ENCODE measurements around the gene PPT2.

The PPT2 gene

DNA sequence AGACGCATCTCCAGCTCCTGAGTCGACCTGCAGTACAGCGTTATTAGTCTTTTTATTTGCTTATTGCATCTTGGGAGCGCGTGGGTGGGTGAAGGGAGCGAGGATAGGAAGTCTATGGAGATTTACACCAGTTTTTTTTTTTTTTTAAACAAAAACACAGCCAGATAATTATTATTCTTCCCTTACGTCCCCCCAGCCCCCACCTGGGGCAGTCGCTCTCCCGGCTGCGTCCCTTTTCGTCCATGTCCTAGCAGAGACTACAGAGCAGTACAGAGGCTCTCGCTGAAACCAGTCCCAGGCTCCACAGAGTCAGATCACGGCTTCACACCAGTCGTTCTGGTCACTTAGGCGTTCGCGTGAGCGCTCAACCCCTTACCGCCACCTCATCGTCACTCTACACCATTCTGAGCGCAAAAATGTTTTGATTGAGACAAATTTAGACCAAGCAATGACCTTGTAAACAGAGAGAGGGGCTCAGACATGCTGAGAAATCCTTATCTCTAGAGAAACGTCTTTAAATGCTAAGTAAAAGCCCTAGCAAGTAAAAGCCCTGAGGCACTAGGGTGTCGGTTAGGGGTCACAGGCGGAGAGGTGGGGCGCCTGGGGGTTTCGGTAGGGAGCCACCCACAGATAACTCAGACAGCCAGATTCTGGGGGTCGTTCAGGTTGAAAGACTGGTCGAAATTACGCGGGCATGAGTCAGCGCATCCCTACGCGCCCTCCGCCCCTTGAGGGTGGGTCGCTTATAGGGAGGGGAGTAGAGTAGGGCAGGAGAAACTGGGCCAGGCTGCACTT lies 975 bp upstream of the PPT2 start:
- DNase-seq: no peak

DNA sequence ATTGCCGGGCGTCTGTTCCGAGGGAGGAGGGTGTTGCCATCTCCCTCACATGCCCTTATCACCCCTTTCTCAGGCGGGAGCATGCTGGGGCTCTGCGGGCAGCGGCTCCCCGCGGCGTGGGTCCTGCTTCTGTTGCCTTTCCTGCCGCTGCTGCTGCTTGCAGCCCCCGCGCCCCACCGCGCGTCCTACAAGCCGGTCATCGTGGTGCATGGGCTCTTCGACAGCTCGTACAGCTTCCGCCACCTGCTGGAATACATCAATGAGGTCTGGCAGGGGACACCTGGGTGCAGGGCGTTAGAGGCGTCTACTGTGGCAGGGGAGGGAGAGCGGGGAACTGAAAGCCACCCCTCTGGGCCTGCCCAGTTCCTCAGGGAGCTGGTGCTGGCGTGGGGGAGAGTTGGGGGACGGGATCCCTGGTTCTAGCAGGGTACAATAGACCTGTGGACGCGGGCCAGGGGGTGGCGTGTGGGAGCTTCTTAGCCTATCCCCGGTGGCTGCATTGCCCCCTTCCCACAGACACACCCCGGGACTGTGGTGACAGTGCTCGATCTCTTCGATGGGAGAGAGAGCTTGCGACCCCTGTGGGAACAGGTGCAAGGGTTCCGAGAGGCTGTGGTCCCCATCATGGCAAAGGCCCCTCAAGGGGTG lies 697 bp downstream of the PPT2 start:
- DNase-seq: peak; percentile 60

DNA sequence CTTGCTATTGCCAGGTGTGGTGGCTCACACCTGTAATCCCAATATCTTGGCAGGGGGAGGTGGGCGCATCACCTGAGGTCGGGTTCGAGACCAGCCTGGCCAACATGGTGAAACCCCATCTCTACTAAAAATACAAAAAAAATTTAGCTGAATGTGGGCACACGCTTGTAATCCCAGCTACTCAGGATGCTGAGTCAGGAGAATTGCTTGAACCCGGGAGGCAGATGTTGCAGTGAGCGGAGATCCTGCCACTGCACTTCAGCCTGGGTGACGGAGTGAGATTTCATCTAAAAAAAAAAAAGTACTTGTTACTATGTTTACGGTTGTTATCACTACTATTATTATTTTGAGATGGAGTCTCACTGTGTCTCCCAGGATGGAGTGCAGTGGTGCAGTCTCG lies 3.0 kb downstream of the PPT2 start:
- no peak for DNase-seq

DNA sequence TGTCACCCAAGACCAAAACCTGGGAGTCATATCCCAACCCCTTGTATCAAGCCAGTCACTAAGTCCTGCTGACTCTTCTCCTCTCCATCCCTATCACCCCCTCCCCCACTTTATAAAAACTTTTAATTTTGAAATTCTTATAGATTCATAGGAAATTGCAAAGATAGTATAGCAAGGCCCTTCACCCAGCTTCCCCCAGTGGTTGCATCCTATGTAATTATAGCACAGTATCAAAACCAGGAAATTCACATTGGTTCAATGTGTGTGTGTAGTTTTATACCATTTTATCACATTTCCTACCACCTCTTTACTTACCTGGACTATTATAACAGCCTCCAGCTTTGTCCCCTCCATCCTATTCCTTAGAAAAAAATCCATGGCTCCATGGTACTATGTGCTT lies 4.1 kb downstream of the PPT2 start:
- no peak for DNase-seq

DNA sequence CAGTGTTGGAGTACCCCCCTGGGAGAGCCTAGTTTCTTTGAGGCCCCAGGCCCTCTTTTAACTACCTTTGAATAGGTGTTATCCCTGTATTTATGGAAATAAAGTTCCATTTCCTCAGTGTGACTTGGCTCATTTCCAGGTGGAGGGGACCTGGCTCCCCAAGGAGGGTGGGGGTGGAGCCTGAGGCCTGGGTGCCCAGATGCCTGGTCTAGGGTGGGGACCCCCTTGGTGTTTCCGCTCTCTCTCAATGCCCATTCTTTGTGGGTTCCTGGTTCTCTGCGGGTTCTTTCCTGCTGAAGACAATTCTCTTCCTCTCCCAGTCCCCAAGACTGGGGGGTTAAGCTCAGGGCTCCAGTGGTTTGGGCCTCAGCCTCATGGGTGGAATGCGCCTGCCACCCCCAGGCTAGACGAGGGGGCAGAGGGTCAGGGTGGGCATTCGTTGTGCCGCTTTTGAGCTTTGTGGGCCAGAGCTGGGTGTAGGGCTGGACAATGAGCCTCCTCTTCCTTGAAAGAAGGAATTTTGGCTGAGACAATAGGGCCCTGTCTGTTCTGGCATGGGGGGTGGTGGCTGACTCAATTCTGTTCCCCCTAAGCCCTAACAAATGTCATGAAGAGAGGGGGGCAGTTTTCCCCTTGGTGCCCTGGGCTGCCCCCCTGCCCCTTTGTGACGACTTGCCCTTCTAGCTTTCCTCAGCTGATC lies 9.8 kb downstream of the PPT2 start:
- no peak for DNase-seq

DNA sequence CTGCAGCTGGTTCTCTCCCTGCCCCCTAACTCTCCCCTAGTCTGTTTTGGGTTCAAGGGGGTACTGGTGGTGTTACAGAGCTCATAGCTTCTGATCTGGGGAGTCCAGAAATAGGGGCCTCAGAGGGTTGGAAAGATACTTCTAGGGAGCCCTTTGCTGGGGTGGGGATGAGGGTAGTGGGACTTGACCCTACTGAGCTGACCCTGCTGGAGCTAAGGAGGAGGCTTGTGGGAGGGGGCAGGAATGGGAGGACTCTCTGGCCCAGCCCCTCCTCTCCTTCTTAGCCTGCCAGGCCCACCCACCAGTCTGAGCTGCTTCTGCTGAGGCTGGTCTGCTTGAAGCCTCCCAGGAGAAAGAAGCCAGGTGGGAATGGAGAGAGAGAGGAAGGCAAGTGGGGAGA lies 10.4 kb downstream of the PPT2 start, which contains the start of gene EGFL8:
EGFL8 (plus strand) TSS at position 301 of the 400 bp plus-strand sequence. CDS start 1,571 bp downstream, outside the sequence.
- DNase-seq: no peak

DNA sequence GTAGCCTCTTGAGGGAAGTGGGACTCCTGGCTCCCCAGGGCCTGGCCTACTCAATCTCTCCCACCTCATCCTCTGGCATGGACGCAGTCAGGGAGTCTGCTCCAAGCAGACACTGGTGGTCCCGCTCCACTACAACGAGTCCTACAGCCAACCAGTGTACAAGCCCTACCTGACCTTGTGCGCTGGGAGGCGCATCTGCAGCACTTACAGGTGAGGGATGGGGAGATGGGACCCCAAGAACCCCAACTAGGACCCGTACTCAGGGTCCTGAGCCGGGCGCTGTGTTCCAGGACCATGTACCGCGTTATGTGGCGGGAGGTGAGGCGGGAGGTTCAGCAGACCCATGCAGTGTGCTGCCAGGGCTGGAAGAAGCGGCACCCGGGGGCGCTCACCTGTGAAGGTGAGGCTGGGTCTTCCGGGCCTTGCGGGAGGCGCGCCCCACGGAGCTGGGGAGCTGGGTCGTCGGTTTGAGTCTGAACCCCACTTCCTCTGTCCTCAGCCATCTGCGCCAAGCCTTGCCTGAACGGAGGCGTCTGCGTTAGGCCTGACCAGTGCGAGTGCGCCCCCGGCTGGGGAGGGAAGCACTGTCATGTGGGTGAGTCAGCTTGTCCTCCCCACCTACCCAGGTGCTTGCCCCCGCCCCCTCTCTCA lies 12.6 kb downstream of the PPT2 start:
- DNase-seq: no peak

DNA sequence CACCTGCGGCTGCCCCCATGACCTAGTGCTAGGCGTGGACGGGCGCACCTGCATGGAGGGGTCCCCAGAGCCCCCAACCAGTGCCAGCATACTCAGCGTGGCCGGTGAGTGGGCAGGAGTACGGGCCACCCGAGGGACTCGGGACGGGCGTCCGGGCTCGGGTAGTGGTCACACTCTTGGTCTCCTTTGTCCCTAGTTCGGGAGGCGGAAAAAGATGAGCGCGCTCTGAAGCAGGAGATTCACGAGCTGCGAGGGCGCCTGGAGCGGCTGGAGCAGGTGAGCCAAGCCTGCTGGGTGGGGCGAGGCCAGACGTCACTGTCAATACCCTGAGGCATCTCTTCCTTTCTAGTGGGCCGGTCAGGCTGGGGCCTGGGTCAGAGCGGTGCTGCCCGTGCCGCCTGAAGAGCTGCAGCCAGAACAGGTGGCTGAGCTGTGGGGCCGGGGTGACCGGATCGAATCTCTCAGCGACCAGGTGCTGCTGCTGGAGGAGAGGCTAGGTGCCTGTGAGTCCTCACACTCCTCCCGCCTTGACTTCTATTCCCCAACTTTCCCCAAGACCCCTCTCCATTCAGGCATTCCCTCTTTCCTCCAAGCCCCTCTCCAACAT lies 13.3 kb downstream of the PPT2 start:
- no peak for DNase-seq

DNA sequence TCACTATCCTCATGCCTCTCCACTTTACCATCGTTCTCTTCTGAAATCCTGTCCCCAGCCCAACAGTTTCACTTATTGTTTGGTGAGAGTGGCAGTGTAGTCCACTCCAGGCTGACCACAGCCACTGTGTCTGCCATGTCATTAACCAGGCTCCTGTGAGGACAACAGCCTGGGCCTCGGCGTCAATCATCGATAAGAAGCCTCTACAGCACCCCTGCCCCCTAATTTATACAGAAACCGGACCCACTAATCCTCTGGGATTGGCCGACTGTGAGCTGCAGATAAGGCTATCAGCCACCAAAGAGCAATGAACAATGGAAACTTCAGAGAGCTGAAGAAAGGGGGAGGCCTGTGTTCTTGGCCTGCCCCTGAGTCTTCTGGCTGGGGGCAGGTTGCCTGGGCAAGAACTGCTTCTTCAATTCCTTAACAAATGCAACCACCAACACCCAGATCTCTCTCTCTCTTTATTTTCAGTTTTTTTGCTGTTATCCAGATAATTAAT lies 13.9 kb downstream of the PPT2 start:
- DNase-seq: no peak

DNA sequence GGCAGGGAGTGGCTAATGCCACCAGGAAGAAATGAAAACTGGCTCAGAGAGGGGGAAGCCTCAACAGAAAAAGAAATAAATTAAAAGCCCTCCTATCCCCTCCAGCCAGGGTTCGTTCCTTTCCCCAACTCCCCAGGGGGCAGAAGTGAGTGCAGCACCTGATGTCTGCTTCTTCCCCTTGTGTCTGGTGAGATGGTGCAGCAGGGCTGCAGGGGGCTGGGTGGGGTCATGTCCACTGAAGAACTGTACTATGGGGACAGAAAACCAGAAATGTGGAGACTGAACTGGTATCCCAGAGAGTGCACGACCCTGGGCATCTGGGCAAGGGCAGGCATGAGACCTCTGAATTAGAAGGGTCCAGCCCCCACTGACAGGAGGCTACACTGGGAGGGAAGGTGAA lies 14.4 kb downstream of the PPT2 start:
- DNase-seq: no peak

DNA sequence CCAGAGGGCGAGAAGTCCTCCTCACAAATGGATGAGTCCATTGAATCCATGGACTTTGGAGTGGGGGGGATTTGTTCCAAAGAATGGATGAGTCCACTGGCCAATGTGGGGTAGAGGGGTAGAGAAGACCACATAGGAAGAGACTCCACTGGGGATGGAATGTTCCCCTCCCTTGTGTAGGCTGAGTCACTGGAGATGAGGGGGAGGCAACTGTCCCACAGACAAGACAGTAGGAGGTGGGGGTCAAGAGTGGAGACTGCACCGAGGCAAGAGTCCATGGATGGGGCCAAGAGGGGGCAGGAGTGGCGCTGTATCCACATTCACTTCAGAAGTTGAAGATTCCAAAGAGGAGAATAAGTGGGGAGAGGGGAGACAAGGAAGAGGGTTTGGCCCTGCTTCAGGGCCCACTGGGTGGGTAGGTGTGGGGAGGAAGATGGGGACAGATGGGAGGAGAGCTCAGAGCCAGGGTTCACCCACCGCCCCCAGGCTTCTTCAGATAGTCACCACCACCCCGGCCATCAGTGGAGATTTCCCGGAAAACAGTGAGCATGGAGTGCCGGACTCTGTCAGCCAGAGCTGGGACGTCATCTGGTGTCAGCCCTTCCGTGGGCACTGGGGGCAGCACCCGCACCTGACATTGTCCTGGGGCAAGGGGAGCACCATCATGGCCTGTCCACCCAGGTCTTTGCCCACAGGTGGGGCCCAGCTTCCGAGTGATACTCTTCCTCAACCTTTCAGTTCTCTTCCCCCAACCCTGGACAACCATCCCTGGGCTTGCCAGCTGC lies 15.1 kb downstream of the PPT2 start:
- no peak for DNase-seq

DNA sequence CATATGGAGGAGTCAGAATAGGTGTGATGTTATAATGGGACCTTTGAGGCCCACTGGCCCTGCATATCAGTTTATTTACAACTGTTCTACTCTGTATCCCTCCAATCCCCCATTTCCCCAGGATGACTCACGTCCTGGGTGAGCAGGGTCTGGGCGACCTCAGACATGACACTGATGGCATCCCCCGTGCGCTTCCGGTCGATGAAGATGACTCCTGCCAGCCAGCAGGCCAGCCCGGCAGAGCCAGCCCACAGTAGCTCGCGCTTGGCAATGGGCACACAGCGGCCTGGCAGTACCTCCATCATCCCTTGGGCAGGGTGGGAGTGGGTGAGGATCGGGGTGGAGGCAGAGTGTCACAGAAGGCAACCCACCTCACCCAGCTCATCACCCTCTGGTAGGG lies 16.4 kb downstream of the PPT2 start:
- no peak for DNase-seq

DNA sequence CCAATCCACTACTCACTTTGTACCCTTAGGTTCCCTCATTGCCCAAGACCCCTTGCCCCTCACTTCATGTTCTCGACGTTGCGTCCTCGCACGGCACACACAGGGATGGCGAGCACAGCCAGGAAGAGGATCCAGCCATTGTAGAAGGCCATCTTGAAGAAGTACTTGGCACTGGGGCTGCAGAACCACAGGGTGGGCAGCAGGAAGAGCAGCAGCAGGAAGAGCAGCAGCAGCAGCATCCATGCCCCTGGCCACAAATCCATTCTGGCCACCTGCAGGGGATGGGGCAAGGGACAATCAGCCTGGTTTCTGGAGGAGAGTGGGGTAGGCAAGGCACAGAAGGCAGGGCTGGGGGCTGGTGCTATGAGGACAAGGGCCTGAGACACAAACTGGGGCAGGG lies 17.3 kb downstream of the PPT2 start:
- no peak for DNase-seq

DNA sequence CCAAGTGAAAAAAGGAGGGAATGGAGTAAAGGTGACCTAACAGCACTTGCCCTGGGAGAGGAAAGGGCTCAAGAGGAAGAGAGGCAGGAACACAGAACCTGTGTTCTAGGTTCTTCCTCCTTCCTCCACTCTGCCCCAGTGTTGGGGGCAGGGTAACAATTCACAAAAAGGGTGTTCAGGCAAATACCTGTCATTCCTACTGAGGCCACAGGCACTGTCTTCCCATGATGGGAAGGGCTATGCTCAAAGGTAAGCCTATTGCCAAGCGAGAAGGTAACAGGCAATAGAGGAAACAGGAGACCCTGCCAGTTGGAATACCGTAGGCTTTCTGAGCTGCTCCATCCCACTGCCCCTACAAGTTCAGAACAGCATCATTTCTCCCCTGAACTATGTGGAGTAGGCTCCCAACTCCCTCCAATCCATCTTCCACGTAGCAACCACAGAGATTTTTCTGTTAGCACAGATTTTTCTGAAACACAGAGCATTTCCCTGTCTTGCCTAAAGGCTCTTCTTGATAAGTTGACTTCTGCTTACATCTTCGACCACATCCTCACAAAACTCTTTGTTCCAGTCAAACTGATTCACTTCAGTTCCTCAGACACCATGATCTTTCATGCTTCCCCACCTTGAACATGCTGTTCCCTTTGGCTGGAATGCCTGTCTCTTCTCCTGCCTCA lies 19.2 kb downstream of the PPT2 start:
- no peak for DNase-seq

DNA sequence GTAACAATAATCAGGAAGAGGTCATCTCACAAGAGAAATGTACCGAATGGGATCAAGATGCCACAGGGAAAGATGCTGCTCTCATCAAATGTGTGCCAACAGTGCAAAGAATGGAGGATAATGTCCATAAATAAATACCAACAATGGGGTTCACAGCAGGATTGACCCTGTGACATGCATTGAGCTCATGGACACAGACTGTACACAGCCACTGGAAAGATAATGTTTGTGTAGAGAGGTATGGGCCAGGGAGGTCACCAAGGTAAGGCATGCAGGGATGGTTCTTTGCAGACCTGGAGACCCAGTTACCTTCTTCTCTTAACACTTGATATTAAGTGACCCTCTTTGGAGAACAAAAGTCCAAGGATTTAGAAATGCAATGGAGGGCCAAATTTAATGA lies 20.5 kb downstream of the PPT2 start:
- DNase-seq: no peak

DNA sequence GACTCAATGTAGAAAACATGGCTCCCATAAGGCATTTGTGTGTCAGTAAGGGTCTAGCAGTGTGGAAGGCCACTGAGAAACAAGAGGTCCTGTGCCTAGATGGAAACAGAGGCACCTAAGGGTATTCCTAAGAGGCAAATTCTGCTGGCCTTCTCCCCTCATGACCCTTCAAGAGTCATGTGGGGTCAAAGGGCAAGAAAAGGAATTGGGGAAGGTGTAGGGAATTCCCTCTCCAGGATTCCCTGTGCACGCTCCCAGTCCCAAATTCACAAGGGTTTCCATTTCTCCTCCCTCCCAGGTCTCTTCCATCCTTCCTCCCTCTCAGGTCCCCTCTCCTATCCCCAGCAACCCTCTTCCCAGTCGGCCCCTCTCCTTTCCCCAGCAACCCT lies 21.4 kb downstream of the PPT2 start:
- DNase-seq: no peak

DNA sequence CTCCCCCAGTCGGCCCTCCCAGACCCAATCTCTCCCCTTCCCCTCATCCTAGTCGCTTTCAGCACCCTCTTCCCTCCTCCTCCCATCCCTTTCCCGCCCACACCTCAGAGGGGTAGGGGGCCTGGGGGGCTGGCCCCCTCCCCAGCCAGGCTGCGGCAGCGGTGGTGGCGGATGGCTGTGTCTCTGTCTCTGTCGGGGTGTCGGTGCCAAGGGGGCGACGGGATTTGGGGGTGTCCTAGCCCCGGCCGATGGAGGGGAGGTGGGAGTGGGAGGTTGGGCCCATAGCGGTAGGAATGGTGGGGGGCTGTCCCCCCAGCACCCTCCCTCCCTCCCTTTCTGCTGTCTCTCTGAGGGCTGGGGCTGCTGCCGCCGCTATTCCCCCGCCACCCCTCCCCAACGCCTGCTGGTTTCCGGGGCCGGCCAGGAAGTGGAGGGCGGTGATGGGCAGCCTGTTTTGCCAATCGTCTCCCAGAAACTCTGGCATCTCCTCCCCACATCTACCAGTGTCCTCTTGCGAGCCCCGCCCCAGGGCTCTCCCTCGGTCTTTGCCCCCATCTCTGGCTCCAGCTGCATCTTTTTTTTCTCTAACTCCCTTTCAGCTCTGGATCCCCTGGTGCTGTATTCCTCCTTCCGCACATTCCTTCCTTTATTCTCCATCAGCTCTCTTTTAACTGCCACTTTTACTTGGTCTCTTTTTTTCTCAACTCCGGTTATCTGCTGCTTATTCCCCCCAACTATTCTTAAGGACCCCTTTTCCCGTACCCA lies 22.0 kb downstream of the PPT2 start, which contains the start of gene AGPAT1:
AGPAT1 (minus strand) TSS at position 374 of the 765 bp plus-strand sequence. CDS start 4,588 bp downstream, outside the sequence.
- peak; percentile 97 for DNase-seq

DNA sequence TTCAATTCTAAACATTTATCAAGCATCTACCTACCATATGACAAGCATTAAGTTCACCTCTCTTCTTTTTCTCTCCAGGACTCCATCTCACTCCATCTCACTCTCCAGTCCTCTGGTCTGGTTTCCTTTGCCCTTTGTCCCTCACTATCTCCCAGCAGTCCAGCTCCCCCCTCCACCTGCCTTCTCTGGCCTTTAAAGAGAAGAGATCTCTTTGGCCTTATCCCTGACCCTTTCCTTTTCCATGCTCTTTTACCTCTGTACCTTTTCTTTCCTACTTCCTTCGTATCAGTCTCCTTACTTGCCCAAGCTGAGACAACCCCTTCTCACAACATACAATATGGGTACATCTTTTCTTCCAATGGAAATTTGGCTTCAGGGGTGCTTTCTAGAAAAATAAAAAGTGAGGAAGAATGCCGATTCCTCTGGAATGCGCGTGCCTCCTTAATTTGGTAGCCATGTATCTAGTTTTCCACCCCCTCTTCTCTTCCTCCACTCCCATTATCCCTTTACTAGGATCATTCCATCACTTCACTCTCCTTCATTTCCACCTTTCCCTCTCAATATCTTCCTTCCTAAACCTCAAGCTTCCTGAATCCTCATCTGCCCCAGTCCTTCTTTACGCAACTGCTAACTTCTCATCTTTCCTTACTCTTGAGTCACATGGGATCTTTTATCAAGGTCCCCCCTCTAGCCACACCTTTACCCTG lies 22.7 kb downstream of the PPT2 start:
- DNase-seq: no peak

DNA sequence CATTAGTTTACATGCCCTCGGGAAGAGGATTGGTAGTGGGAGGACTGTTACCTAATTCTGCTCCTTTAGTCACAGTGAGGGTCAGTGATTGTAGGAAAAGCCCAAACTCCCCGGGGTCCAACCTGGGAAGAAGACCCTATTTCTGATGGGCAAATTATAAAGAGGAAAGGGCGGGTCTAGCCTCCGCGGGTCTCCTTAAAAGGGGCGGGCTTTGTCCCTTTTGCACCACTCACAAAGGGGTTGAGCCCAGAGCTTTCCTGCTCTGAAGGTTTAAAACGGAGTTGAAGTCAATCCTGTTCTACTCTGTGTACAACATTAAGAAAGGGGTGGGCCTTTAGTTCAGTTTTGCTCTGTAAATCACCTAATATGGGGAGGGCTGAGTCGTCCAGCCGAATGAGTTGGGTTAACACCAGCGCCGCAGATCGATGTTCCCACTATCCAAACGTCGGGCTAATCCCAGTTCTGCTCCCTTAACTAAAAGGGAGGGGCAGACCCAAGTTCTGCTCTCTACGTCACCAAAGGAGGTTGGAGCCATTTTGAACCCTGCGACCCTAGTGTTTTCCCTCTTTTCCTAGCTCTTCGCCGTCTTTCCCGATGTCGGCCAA lies 23.3 kb downstream of the PPT2 start:
- DNase-seq: peak; percentile 44
